Left ventricle myocardium superior (tissue), 1 donor: Measurements from ENCODE around the gene DPCD. TPM values are rescaled to one million over a fixed set of nuclear protein-coding genes. Genes with fewer than 3 reads are reported as not detected.

ENCODE experiments used
- ATAC-seq: fragments of 200-7000 bp; cut with Tn5 transposase; one replicate; pipeline ENCODE4 v1.9.1; 2020; ENCODE audit warnings: mild to moderate bottlenecking, moderate library complexity
- DNase-seq: peaks from one replicate; pipeline ENCODE4 v3.0.0-alpha.2; 2020
- intact Hi-C: fragments of 100-400 bp; cut with micrococcal nuclease; formaldehyde crosslinking; loops from one replicate; pipeline ENCODE4 v1.11.0; 2022
- total RNA-seq: library from RNA; stranded (reverse); fragmentation: NEBNext Ultra II Directional; extraction: Animal tissue kit (Norgen Biotek cat#: 25700); gene quantifications from one replicate; pipeline ENCODE4 v1.2.1, GENCODE V29; 2021
- donor health status: DM: no; HTN: yes; CAD: no; lungs with severe emphysema.

Gene DPCD
- total RNA-seq, 1 donor from 2014 or later: 21.9 TPM

GRCh38 chr10:101566333-101567164 is 21.6 kb upstream of the DPCD start:
- intact Hi-C loops: no loop called here
- ATAC-seq (no peak), DNase-seq (peak; percentile 46)

- DNase-seq (no peak), ATAC-seq (no peak)
- intact Hi-C loops: no loop called here
Observed at GRCh38 chr10:101567165-101568006, 20.7 kb upstream of the DPCD start.

- ATAC-seq (no peak), DNase-seq (no peak)
- intact Hi-C loops: no loop called here
Observed at GRCh38 chr10:101568054-101568745, 19.9 kb upstream of the DPCD start.

DNA sequence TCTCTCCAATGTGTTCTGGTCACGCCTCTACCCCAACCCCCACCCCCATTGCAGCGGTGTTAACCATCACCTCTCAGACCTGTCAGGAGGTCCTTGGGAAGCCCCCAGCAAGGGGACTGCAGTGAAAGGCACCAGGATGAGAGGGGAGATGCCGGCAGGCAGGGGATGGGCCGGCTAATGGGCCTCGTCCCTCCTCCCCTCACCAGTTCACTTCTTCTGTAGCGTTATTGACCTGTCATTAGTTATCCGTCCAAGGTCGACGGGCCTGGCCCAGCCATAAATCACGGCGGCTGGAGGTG is 18.8 kb upstream of the DPCD start:
- intact Hi-C loops: no loop called here
- no peak for ATAC-seq
- DNase-seq: no peak

GRCh38 chr10:101569622-101570427 is 18.3 kb upstream of the DPCD start:
- peak; percentile 89 for DNase-seq
- intact Hi-C loops: no loop called here
- ATAC-seq: peak; percentile 94

- DNase-seq (peak; percentile 38), ATAC-seq (peak; percentile 36)
- intact Hi-C loops: no loop called here
Observed at GRCh38 chr10:101570428-101571270, 17.5 kb upstream of the DPCD start.

GRCh38 chr10:101571271-101571925 is 16.7 kb upstream of the DPCD start:
- DNase-seq: no peak
- no peak for ATAC-seq
- intact Hi-C loops: no loop called here

GRCh38 chr10:101572126-101572525 is 16.0 kb upstream of the DPCD start:
- ATAC-seq (no peak), DNase-seq (no peak)
- intact Hi-C loops: no loop called here

DNA sequence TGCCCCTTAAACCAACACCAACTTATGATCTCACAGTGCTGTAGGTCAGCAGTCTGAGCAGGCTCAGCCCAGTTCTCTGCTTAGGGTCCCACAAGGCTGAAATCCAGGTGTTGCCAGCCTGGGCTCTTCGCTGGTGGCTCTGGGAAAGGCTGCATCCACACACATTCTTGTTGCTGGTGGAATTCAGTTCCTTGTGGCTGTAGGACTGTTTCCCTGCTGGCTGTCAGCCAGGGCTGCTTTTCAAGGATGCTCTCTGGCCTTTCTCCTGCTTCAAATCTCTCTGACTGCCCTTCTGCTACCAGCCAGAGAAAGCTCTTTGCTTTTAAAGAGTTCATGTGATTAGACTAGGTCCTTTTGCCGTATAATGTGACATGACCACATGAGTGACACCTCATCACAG is 15.3 kb upstream of the DPCD start:
- no peak for DNase-seq
- intact Hi-C loops: no loop called here
- ATAC-seq: no peak

GRCh38 chr10:101573885-101574753 is 14.0 kb upstream of the DPCD start:
- no peak for ATAC-seq
- DNase-seq: no peak
- intact Hi-C loops: no loop called here

DNA sequence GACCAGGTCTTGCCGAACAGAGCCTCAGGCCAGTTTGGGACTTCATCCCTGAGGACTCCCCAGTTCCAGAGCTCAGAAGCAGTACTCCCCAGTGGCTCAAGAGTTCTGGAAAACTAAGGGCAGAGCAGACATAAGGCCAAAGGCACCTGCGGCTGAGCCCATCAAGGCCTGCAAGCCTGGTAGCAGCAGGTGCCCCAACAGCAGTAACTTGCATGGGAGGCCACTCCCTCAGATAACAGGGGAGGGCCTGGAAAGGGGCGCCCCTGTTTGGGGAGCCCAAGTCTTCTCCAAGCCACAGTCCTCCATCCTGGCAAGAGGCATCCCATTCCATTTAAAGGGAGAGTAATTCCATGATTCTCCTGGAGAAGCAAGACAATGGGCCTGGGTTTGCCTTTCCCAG is 13.0 kb upstream of the DPCD start:
- intact Hi-C loops: no loop called here
- ATAC-seq (no peak), DNase-seq (no peak)

DNA sequence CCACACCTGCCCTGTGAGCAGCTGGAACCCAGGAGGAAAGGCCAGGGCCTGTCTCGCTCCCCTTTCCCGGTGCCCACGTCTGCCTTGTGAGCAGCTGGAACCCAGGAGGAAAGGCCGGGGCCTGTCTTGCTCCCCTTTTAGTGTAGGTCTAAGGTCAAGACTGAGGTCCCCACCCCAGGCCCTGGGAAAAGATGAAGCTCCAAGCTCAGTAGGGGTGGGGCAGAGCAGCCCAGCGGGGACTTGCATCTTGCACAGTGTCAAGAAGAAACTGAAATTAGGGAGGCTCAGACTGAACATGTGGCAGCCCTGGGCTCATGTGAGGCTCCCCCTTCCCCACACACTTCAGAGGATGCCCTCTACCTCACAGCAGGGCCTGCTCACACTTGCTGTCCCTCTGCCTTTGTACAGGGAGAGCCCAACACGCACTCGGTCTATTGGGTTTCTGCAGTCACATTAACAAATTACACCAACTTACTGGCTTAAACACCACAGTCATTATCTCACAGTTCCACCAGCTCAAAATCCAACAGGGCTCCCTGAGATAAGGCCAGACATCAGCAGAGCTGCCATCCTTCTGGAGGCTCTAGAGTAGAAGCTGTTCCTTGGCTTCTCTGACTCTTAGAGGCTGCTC is 12.4 kb upstream of the DPCD start:
- ATAC-seq (no peak), DNase-seq (no peak)
- intact Hi-C loops: no loop called here

DNA sequence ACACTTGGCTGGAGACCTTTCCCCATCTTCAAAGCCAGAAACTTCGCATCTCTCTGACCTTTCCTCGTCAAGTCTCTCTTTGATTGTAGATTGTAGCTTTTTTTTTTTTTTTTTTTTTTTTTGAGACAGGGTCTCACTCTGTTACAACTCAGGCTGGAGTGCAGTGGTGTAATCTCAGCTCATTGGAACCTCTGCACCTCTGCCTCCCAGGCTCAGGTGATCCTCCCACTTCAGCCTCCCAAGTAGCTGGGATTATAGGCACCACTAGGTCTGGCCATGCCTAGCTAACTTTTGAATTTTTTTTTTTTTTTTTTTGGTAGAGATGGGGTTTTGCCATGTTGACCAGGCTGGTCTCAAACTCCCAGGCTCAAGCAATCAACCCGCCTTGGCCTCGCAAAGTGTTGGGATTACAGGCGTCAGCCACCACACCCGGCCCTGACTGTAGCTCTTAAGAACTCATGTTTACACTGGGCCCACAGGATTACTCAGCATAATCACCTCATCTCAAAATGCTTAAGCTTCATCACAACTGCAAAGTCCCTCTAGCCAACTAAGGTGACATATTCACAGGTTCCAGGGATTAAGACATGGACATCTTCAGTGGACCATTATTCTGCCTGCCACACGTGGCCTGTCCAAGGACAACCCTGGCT is 11.8 kb upstream of the DPCD start:
- no peak for ATAC-seq
- intact Hi-C loops: no loop called here
- DNase-seq: no peak

DNA sequence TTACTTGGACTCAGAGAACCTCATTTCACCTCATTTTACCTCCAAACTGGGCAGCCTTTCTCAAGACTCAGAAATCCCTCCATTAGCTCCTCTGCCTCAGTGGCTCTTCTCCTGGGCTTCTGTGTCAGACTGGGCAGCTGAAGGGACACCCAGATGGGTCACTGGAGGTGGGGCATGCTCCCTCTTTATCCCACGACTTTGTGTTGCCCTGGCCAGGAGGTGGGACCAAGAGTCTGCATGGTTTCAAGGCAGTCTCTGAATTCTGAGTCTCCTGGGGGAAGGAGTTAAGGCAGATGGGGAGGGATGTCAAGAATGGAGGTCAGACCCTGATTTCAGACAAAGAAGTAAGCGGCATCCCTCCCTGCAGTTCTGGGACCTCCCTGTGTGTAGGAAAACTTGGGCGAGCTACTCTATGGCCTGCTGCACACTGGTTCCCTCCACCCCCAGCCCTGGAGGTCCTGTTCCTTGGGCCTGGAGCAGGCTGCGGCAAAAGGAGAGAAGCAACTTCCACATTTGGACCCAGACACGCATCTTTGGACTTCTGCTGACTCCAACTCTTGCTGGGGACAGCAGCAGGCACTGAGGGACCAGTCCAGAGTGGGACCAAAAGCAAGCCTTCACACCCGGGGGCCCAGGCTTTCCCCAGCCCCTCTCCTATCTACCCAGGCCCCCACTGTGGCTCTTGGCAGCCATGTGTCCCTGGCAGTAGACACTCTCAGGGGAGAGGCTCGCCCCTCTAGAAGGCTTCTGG is 10.8 kb upstream of the DPCD start:
- ATAC-seq (no peak), DNase-seq (no peak)
- intact Hi-C loops: no loop called here

- intact Hi-C loops: no loop called here
- DNase-seq: no peak
Observed at GRCh38 chr10:101578192-101578591, 9.9 kb upstream of the DPCD start.

More at GRCh38 chr10:101578192-101578591, 9.9 kb upstream of the DPCD start:
- no peak for ATAC-seq
